GM21447 (cell line): ENCODE results near the gene ALPI.

Experiments used
- ATAC-seq: cut with Tn5 transposase; IDR thresholded peaks from one replicate; pipeline ENCODE4 v1.9.1; 2021; ENCODE audit not compliant: unreplicated experiment

The ALPI gene

DNA sequence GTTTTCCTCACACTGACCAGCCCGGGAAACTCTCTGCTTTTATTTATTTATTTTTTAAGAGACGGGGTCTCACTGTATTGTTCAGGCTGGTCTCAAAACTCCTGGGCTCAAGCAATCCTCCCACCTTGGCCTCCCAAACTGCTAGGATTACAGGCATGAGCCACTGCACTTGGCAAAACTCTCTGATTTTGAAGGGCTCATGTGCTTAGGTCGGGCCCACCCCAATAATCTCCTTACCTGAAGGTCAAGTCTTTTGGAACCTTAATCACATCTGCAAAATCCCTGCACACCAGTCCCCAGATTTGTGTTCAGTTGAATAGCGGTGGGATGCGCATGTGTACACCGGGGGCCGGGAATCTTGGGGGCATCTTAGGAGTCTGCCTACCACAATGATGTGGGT, 39.3 kb downstream of the ALPI start:
- no peak for ATAC-seq

GRCh38 chr2:232496501-232497270, 40.7 kb downstream of the ALPI start:
- ATAC-seq = no peak

- ATAC-seq = no peak
Observed at GRCh38 chr2:232497348-232497747, 41.4 kb downstream of the ALPI start.

GRCh38 chr2:232498452-232498851, 42.5 kb downstream of the ALPI start:
- ATAC-seq = no peak

DNA sequence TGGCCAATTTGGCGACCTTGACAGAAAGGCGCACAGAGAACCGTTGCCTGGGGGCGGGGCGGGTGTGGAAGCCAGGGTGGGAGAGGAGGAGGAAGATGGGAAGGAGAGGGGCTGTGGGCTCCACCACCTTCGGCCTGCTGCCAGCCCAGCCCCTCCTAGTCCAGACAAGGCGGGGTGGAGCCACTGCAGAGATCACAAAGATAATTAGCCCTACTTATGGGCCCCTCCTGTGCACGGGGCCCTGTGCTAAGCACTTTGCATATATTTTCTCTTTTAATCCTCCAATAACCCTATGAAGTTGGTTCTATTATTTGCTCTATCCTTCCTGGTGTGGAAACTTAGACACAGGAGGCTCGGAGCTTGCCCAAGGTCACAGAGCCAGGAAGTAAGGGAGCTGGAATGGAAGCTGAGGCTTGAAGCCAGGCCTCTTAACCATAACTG, 45.4 kb downstream of the ALPI start:
- ATAC-seq = no peak

GRCh38 chr2:232501794-232502390, 45.9 kb downstream of the ALPI start:
- no peak for ATAC-seq

DNA sequence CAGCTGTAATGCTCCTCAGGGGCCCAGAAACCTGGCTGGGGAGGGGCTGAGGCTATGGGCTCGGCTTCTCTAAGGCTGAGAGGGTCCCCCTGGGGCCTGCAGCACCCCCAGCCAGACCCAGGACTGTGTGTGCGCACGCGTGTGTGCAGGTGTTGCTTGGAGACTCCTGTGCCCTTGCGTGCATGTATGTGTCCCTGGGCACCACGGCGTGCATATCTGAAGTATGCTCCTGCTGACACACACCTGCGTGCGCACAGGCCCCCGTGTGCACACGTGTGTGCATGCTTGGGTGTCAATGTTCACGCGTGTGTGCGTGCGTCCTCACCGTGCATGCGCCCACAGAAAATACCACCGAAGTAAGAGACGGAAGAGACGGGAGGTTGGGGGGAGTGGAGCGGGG, 46.6 kb downstream of the ALPI start:
- ATAC-seq = no peak

- no peak for ATAC-seq
Observed at GRCh38 chr2:232502911-232503808, 47.2 kb downstream of the ALPI start.

DNA sequence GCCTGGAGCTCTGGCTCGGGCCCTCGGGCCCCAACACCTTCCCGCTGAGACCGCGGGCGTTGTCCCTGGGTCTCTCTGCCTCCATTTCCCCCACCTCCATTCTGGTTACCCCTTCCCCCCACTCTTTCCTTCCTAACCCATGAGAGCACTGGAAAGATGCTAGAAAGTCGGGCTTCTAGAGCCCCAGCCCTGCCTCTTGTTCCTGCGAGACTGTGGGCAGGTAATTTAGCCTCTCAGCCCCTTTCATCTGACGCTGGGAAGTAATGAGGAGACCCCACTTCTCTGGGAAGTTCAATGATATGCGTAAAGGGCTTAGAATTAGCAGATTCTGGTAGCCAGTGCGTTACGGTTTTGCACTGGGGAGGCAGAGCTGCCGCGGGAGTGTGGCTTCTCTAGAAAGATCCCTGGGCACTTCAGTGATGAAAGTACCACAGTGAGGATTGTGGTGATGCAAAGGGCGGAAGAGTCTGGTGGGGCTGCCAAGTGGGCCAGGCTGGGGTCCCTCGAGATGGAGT, 47.9 kb downstream of the ALPI start:
- ATAC-seq = no peak

GRCh38 chr2:232504438-232504837, 48.5 kb downstream of the ALPI start:
- no peak for ATAC-seq

DNA sequence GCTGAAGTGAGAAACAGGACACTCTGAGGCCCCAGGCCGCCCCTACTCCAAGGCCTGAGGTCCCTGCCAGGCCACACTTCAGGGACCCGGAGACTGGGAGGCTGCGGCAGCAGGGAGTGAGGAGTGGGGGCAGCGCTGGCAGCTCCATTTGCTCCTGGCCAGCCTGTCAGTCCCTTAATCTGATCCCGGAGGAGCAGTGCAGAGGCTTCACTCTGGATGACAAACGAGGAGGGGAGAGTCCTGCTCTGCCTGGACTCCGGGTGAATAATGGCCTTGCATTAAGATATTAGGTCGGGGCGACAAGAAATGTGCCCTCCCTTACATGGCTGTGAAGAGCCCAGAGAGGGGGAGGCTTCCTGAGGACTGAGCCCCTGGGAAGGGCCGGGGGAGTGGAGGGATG, 49.9 kb downstream of the ALPI start:
- no peak for ATAC-seq

DNA sequence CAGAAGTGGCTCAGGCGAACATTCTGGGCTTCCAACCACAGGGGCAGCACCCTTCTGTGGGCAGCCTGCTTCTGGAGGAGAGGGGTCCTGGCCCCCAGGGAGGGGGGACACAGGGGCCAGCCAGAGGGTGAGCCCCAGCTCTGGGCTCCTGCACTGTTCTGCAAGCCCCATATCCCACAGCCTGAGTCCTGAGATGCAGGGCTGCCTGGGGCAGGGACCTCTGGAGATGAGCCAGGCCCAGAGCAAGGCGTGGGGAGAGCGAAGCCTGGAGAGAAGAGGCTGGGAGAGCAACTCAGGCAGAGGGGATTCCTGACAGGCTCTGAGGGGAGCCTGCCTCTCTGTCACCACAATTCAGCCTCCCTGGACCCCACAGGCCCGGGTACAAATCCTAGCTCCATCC, 50.8 kb downstream of the ALPI start:
- no peak for ATAC-seq

DNA sequence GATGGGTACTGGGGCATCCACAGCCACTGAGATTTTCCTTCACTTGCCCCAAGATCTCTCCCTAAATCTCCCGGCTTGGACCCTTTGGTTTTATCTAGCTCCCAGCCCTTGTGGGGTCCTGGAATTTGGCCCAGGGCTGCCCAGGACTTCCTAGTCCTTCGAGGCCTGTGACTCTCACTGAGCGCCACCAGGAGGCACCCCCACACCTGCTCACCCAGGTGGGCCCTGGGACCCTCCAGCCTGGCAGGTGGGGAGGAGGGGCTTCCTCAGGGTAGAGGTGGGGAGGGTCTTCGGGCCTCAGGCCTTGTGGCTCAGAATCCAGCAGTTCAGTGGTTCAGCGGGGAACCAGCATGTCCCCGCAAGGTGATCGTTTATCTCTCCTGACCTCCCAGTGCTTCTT, 52.3 kb downstream of the ALPI start:
- ATAC-seq = no peak
